ENCODE measurements around the gene RNF144B.
"Not testable (repeated sequence)": the region's sequence is repeated elsewhere in the genome, so short reads cannot be mapped to it uniquely, and the experiment has no call there.

Gene RNF144B

DNA sequence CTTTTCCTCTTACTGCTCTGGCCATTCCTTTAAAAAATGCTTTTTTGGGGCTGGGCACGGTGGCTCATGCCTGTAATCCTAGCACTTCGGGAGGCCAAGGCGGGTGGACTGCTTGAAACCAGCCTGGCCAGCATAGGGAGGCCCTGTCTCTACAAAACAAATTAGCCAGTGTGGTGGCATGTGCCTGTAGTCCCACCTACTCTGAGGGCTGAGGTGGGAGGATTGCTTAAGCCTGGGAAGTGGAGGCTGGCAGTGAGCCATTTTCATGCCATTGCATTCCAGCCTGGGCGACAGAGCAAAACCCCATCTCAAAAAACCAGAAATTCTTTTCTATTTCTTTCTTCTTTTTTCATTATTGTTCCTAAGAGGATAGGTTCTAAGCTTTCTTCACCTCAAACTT is 36.9 kb upstream of the RNF144B start:
- no peaks in the 10 kb centered on the region for H4K20me1 ChIP-seq
- H3K36me3 ChIP-seq = no peaks in the 10 kb centered on the region
- H3K4me2 ChIP-seq = peak overlapping the region in 7 of 11 experiments; percentile 21 to 84 (median 54); a peak in 11 of 22 replicates
- TF ChIP-seq Cebpa-rat (IDR thresholded peaks at IDR 0.05) = no peak
- H3K9ac ChIP-seq = no peak overlapping the region
- H3K27ac ChIP-seq = peak overlapping the region in 2 of 11 experiments; percentile 5 to 48; a peak in 5 of 22 replicates
- no peaks in the 10 kb centered on the region for H3K27me3 ChIP-seq
- H3K9me3 ChIP-seq (replicated peaks in 1 of 11) = peaks cover 0 to 6% (median 0%) of the 10 kb centered on the region in 11 experiments; a peak in 2 of 22 replicates
- H3K4me3 ChIP-seq = no peak overlapping the region
- peaks cover 0 to 67% (median 7%) of the 10 kb centered on the region in 10 experiments; a peak in 12 of 20 replicates for H3K4me1 ChIP-seq

DNA sequence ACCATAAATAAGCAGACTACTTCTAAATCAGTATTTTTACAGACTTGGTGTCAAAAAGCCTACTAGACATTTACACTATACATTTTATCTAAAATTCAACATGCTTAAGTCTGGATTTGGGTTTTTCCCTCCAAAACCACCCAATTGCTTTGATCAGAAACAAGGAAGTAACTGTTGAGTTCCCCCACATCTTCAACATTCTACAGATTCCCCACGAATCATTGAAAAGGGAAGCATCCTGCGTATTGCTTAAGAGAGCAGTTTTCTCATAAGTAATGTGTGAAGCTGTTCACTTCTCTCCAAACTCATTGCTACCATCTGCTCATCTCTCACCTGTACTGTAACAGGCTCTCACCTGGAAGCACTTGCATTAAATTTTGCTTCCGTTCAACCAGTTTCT is 36.4 kb upstream of the RNF144B start:
- peak in 1 of 11 experiments; percentile 22; a peak in 1 of 22 replicates for TF ChIP-seq Cebpa-rat (IDR thresholded peaks at IDR 0.05)
- H3K4me1 ChIP-seq = peaks cover 0 to 68% (median 7%) of the 10 kb centered on the region in 10 experiments; a peak in 12 of 20 replicates
- no peak overlapping the region for H3K4me3 ChIP-seq
- H3K36me3 ChIP-seq = no peaks in the 10 kb centered on the region
- no peak overlapping the region for H3K9ac ChIP-seq
- H3K27ac ChIP-seq = peak overlapping the region in 2 of 11 experiments; percentile 5 to 48; a peak in 4 of 22 replicates
- peak overlapping the region in 5 of 11 experiments; percentile 19 to 84 (median 54); a peak in 9 of 22 replicates for H3K4me2 ChIP-seq
- H4K20me1 ChIP-seq = no peaks in the 10 kb centered on the region
- H3K9me3 ChIP-seq (replicated peaks in 1 of 11) = peaks cover 0 to 6% (median 0%) of the 10 kb centered on the region in 11 experiments; a peak in 2 of 22 replicates
- H3K27me3 ChIP-seq = no peaks in the 10 kb centered on the region

DNA sequence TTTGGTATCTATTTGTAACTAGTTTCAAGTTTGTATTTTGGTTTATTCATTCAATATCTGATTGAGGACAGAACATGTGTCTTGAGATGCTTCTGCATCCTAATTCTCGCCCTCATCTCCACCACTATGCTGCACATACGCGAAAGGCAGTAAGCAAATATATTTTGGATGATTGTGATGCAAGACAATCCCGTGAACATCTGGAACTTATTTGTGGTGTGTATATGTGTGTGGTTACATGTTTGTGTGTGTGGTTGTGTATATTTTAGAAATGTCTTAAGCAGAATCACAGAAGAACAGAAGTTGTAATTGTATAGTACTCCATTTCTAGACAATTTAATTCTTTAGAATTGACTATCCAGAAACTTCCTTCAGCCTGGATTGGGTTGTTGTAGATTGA is 35.1 kb upstream of the RNF144B start:
- Histone ChIP-seq H3K9ac (no peak overlapping the region), H4K20me1 (no peaks in the 10 kb centered on the region), H3K27ac (no peak overlapping the region), H3K36me3 (no peaks in the 10 kb centered on the region), H3K4me2 (peak overlapping the region in 2 of 11 experiments; percentile 73 to 79; a peak in 3 of 22 replicates), H3K4me1 (peaks cover 0 to 70% (median 7%) of the 10 kb centered on the region in 10 experiments; a peak in 12 of 20 replicates), H3K27me3 (no peaks in the 10 kb centered on the region), H3K4me3 (no peak overlapping the region), H3K9me3 (replicated peaks in 1 of 11) (peaks cover 0 to 6% (median 0%) of the 10 kb centered on the region in 11 experiments; a peak in 2 of 22 replicates)
- no peak for TF ChIP-seq Cebpa-rat (IDR thresholded peaks at IDR 0.05)

DNA sequence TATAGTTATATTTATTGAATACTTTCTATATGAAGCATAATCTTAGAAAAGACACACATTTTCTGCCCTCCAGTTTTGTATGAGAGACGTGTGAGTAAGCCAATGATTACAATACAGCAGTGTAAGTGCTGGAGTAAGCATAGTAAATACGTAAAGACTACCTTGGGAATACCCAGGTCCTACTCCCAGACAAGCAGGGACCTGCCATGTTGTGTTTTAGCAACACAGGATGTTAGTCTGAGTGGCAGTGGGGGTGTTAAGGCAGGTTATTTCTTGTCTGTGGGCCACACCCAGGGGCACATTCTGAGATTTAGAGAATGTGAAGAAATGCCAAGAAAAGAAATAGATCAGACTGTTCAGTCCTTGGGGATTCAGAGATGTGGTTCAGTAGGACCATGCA is 34.3 kb upstream of the RNF144B start:
- Histone ChIP-seq H3K27me3 (no peaks in the 10 kb centered on the region), H3K4me1 (peaks cover 0 to 65% (median 7%) of the 10 kb centered on the region in 10 experiments; a peak in 12 of 20 replicates), H3K9ac (no peak overlapping the region), H3K4me3 (no peak overlapping the region), H3K4me2 (peak overlapping the region in 3 of 11 experiments; percentile 33 to 52 (median 33); a peak in 4 of 22 replicates), H3K36me3 (no peaks in the 10 kb centered on the region), H3K9me3 (replicated peaks in 1 of 11) (peaks cover 0 to 12% (median under 1%) of the 10 kb centered on the region in 11 experiments; a peak in 8 of 22 replicates), H4K20me1 (no peaks in the 10 kb centered on the region), H3K27ac (no peak overlapping the region)
- no peak for TF ChIP-seq Cebpa-rat (IDR thresholded peaks at IDR 0.05)

DNA sequence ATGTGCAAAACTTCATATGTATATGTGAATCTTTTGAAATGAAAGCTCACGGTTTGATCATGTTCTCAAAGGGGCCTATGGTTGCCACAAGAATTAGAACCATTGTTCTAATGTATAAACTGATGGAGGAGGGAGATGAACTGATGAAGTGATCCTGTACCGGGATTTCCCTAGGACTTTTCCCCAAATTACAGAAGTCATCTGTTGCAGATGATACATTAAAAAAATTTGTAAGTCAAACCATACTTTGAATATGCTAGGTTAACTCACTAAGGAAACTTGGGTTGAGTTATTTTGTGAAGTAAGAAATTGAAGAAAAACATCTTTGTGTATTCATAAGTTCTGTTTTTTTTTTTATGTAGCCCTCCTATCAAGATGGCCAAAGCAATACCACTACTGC is 33.9 kb upstream of the RNF144B start:
- Histone ChIP-seq H3K4me1 (peaks cover 0 to 65% (median 7%) of the 10 kb centered on the region in 10 experiments; a peak in 14 of 20 replicates), H3K9me3 (replicated peaks in 1 of 11) (peaks cover 0 to 16% (median 5%) of the 10 kb centered on the region in 11 experiments; a peak in 11 of 22 replicates), H3K9ac (no peak overlapping the region), H3K36me3 (no peaks in the 10 kb centered on the region), H3K4me2 (peak overlapping the region in 3 of 11 experiments; percentile 33 to 52 (median 33); a peak in 4 of 22 replicates), H3K4me3 (no peak overlapping the region), H4K20me1 (no peaks in the 10 kb centered on the region), H3K27ac (no peak overlapping the region), H3K27me3 (no peaks in the 10 kb centered on the region)
- TF ChIP-seq Cebpa-rat (IDR thresholded peaks at IDR 0.05) = no peak

DNA sequence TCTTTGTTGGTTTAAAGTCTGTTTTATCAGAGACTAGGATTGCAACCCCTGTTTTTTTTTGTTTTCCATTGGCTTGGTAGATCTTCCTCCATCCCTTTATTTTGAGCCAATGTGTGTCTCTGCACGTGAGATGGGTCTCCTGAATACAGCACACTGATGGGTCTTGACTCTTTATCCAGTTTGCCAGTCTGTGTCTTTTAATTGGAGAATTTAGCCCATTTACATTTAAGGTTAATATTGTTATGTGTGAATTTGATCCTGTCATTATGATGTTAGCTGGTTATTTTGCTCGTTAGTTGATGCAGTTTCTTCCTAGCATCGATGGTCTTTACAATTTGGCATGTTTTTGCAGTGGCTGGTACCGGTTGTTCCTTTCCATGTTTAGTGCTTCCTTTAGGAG is 29.6 kb upstream of the RNF144B start:
- not testable (repeated sequence) for H3K4me3 ChIP-seq, H3K36me3 ChIP-seq, H4K20me1 ChIP-seq, H3K4me2 ChIP-seq, H3K27ac ChIP-seq, H3K9ac ChIP-seq, H3K27me3 ChIP-seq
- Histone ChIP-seq H3K9me3 (replicated peaks in 1 of 11) (peaks cover 0 to 15% (median 9%) of the 10 kb centered on the region in 11 experiments; a peak in 11 of 22 replicates), H3K4me1 (peaks cover 21 to 64% (median 33%) of the 10 kb centered on the region in 10 experiments)

DNA sequence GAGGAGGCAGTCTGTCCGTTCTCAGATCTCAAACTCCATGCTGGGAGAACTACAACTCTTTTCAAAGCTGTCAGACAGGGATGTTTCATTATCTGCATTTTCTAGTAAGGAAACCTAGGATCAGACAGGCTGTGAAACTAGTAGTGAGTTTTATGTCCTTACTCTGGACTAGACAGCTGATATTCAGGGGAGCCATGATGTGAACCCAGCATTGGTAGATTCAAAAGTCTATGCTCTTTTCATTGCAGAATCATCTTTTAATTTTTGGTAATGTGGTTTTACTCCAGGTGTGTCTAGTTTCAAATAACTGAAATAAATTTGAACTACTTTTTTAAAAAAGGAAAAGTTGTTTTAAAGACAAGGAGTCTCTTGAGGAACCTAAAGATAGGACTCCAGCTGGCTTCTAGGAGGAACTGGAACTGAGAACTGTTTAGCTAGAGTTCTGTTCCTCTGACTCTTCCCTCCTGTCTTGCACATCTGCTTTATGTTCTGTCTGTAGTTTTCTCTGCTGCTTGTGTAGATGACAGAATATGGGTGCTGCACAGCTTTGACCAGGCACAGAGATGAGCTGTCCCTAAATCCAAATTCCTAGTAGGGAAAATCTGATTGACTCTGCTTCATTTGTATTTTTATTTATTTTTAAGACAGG is 27.8 kb upstream of the RNF144B start:
- no peaks in the 10 kb centered on the region for H4K20me1 ChIP-seq
- peak overlapping the region; percentile 10 to 65 (median 50); a peak in 19 of 22 replicates for H3K27ac ChIP-seq
- no peaks in the 10 kb centered on the region for H3K36me3 ChIP-seq
- TF ChIP-seq Cebpa-rat (IDR thresholded peaks at IDR 0.05) = no peak
- peak overlapping the region; percentile 47 to 80 (median 67) for H3K4me2 ChIP-seq
- peaks cover 0 to 15% (median 9%) of the 10 kb centered on the region in 11 experiments; a peak in 11 of 22 replicates for H3K9me3 ChIP-seq (replicated peaks in 1 of 11)
- H3K27me3 ChIP-seq = no peaks in the 10 kb centered on the region
- H3K9ac ChIP-seq = peak overlapping the region in 3 of 11 experiments; percentile 15 to 21 (median 18); a peak in 3 of 22 replicates
- no peak overlapping the region for H3K4me3 ChIP-seq
- H3K4me1 ChIP-seq = peaks cover 21 to 59% (median 33%) of the 10 kb centered on the region in 10 experiments

DNA sequence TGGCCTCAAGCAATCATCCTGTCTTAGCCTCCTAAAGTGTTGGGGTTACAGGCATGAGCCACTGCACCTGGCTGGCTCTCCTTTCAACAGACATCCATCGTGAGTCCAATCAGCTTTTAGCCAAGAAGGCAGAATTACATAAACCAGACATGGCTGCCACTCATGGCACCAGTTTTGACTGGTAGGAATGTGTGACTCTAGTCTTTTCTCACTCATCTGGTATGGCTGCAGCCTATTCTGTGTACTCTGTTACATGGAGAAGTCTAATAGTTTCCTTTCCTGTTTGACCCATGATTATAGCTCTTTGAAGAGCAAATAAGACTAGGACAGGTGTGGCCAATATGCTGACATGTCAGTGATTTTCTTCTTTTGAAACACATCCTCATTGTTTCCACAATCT is 27.0 kb upstream of the RNF144B start:
- Histone ChIP-seq H3K9me3 (replicated peaks in 1 of 11) (peaks cover 2 to 17% (median 10%) of the 10 kb centered on the region in 11 experiments; a peak in 16 of 22 replicates), H3K27ac (peak overlapping the region in 10 of 11 experiments; percentile 5 to 65 (median 42); a peak in 13 of 22 replicates), H3K4me1 (peaks cover 21 to 57% (median 33%) of the 10 kb centered on the region in 10 experiments), H4K20me1 (no peaks in the 10 kb centered on the region), H3K36me3 (no peaks in the 10 kb centered on the region), H3K9ac (no peak overlapping the region), H3K4me2 (peak overlapping the region; percentile 47 to 80 (median 67)), H3K27me3 (no peaks in the 10 kb centered on the region), H3K4me3 (no peak overlapping the region)
- TF ChIP-seq Cebpa-rat (IDR thresholded peaks at IDR 0.05) = no peak

DNA sequence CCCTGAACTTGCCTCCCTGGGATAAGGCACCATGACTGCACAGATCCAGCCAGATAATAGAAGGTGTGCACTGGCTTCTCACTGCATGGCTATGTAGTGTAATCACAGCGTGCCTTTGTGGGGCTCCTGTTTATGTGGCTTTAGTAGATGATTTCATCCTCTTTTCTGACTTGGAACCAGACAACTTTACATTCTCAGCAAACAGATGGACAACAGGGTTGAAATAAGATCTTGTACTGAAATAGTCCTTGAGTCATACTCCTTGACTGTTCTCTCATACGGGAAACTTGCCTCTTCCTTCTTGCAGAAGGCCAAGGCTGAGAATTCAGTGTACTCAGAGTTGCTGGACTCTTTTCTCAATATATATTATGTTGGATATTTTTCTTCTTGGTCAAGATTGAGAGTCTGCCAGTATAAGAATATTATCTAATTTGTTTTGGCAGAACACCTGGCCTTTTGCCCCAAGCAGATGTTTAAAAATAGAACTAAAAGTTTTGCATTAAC is 25.0 kb upstream of the RNF144B start:
- Histone ChIP-seq H3K9ac (no peak overlapping the region), H3K4me3 (no peak overlapping the region), H3K9me3 (replicated peaks in 1 of 11) (peaks cover 9 to 34% (median 25%) of the 10 kb centered on the region in 11 experiments; a peak in 20 of 22 replicates), H3K27ac (peak overlapping the region in 1 of 11 experiments; percentile 3; a peak in 1 of 22 replicates), H3K36me3 (no peaks in the 10 kb centered on the region), H4K20me1 (no peaks in the 10 kb centered on the region), H3K27me3 (no peaks in the 10 kb centered on the region), H3K4me2 (peak overlapping the region in 7 of 11 experiments; percentile 1 to 77 (median 29); a peak in 10 of 22 replicates), H3K4me1 (peaks cover 21 to 47% (median 33%) of the 10 kb centered on the region in 10 experiments)
- TF ChIP-seq Cebpa-rat (IDR thresholded peaks at IDR 0.05) = no peak
